Coronary artery (tissue), 2 donors: ENCODE measurements around the gene NINJ2.
"Not testable (repeated sequence)": the region's sequence is repeated elsewhere in the genome, so short reads cannot be mapped to it uniquely, and the experiment has no call there.

Source experiments
- DNase-seq: peaks from one replicate; pipeline ENCODE4 v3.0.0-alpha.2; 2017; ENCODE audit warnings: low spot score
- H3K27ac ChIP-seq, 2 donors: fragments of 200-600 bp; sonication (generic); one replicate each; pipeline ENCODE4 v1.5.1; 2016 to 2019
- H3K4me3 ChIP-seq: fragments of 200-600 bp; sonication (generic); 2 replicates; pipeline ENCODE4 v1.5.1; 2016; ENCODE audit warnings: mild to moderate bottlenecking, moderate library complexity
- CTCF ChIP-seq: fragments of 200-600 bp; sonication (generic); IDR thresholded peaks from one replicate; pipeline ENCODE4 v1.5.1; 2019; ENCODE audit warnings: antibody characterized with exemption

Gene NINJ2

DNA sequence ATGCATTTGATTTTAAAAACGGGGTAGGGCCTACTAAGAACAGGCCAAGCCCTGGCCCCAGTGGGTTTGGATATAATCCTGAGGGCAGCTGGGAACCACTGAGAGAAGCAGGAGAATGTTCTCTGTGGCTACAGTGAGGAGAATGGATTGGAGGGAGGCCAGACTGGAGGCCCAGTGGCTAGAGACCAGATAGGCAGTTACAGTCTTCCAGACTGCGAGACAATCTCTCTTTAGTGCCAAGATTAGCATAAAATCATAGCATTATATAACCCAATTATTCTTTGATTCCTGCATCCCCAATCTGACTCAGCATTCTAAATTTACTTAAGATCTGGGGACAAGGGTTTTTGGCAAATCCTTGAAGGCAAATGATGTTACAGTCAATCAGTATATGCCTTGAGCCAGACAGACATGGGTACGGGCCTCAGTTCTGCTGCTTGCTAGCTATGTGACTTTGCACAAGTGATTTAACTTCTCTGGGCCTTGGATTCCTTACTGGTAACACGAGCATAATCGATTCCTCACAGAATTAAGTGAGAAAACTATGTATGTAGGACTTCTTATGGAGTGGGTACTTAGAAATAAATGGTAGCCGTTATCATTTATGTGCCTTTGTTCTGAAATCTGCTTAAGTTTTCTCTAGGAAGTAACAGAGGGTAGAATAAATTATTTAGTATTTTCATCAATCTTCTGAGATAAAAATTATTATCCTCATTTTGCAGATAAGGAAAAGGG is 18.3 kb downstream of the NINJ2 start:
- Histone ChIP-seq H3K27ac (peak overlapping the region; percentile 85 to 99), H3K4me3 (peak overlapping the region; percentile 7)
- TF ChIP-seq CTCF = no peak
- no peak for DNase-seq

- Histone ChIP-seq H3K4me3 (peak overlapping the region; percentile 78), H3K27ac (peak overlapping the region; percentile 85 to 99)
- no peak for TF ChIP-seq CTCF
Measured at GRCh38 chr12:644303-644639, 19.0 kb downstream of the NINJ2 start.

GRCh38 chr12:643475-644302 is 19.6 kb downstream of the NINJ2 start:
- TF ChIP-seq CTCF = no peak
- no peak for DNase-seq
- H3K4me3 ChIP-seq = peak overlapping the region; percentile 78
- H3K27ac ChIP-seq = peak overlapping the region; percentile 95 to 99

More at GRCh38 chr12:644303-644639, 19.0 kb downstream of the NINJ2 start:
- DNase-seq = no peak

DNA sequence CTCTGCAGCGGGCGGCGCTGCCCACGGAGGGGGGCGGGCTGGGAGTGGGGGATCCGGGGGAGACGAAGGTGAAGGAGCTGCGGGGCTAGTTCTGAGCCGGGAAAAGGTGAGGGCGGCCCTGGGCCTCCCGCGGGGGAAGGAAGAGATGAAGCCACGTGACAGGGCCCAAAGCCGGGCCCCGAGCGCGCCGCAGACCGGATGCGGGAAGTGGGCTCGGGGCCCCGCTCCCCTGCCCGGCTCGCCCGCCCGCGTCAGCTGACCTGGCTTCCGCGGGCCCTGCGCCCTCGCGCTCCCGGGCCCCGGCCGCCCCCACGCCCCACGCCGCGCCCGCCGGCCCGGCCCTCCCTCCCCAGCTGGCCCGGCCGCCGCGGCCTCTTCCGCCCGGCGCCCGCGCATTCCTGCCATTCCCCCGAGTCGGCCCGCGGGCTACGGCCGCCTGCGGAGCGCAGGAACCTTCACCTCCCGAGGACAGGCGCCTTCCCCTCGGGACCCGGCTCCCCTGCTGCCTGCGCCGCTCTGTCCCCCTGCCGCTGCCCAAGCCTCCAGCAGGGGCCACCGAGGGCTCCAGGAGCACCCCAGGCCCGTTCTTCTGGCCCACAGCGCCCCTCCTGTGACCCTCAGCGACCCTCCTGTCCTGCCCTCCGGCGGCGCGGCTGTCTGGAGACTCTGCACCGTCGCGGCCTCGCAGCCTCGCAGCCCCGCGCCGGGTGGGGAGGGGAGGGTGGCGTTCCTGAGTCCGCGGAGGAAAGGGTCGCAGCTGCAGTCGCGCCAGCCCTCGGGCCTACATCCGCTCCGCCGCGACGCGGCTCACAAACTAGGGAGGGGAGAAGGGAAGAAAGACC is 20.4 kb downstream of the NINJ2 start:
- TF ChIP-seq CTCF = no peak
- H3K4me3 ChIP-seq = peak overlapping the region; percentile 78
- peak; percentile 80 for DNase-seq

GRCh38 chr12:641321-641720 is 21.9 kb downstream of the NINJ2 start:
- H3K27ac ChIP-seq, H3K4me3 ChIP-seq, DNase-seq: not testable (repeated sequence)

More for the DNA sequence above, 20.4 kb downstream of the NINJ2 start:
- peak overlapping the region; percentile 95 to 99 for H3K27ac ChIP-seq

- DNase-seq = no peak
- H3K27ac ChIP-seq = no peak overlapping the region
- no peak for TF ChIP-seq CTCF
- H3K4me3 ChIP-seq = no peak overlapping the region
Measured at GRCh38 chr12:640773-641172, 22.5 kb downstream of the NINJ2 start.

- DNase-seq = no peak
- peak overlapping the region in 1 of 2 donors; percentile 30 for H3K27ac ChIP-seq
- no peak overlapping the region for H3K4me3 ChIP-seq
- TF ChIP-seq CTCF = no peak
Measured at GRCh38 chr12:639988-640387, 23.3 kb downstream of the NINJ2 start.
